ENCODE measurements around the gene GPSM1.

The GPSM1 gene

DNA sequence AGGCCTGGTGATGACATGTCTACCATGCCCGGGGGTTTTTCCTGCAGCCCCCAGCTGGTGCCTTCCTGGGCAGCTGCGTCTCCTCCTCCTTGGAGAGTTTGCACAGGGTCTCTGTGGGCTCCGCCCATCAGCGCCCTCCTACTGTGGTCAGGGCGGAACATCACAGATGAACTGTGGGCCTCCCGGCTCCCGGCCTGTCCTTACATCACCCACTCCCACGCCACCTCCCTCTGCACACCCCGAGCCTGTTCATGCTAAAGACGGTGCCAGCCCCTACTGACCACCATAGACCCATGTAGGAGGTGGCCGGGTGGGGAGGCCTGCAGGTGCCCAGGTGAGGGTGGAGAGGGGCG is 12.6 kb downstream of the GPSM1 start:
- TF ChIP-seq, protein P1, sequence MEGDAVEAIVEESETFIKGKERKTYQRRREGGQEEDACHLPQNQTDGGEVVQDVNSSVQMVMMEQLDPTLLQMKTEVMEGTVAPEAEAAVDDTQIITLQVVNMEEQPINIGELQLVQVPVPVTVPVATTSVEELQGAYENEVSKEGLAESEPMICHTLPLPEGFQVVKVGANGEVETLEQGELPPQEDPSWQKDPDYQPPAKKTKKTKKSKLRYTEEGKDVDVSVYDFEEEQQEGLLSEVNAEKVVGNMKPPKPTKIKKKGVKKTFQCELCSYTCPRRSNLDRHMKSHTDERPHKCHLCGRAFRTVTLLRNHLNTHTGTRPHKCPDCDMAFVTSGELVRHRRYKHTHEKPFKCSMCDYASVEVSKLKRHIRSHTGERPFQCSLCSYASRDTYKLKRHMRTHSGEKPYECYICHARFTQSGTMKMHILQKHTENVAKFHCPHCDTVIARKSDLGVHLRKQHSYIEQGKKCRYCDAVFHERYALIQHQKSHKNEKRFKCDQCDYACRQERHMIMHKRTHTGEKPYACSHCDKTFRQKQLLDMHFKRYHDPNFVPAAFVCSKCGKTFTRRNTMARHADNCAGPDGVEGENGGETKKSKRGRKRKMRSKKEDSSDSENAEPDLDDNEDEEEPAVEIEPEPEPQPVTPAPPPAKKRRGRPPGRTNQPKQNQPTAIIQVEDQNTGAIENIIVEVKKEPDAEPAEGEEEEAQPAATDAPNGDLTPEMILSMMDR (conservative IDR thresholded peaks at IDR 0.05; ENCODE audit: low read depth, low read length) = no peak
- no peak overlapping the region for H3K27ac ChIP-seq
- H4K20me1 ChIP-seq (ENCODE audit: insufficient read depth) = no peaks in the 10 kb centered on the region
- no peak overlapping the region for H3K4me3 ChIP-seq (IDR thresholded peaks at IDR 0.05; ENCODE audit: insufficient read depth, low read depth, low read length)
- no peak overlapping the region for H3K9ac ChIP-seq
- H3K79me2 ChIP-seq (ENCODE audit: insufficient read depth, low read depth) = no peaks in the 10 kb centered on the region
- peaks cover 68% of the 10 kb centered on the region for H3K27me3 ChIP-seq (ENCODE audit: insufficient read depth, low read depth)
- H3K4me1 ChIP-seq (ENCODE audit: low read depth, poor library complexity, severe bottlenecking) = peaks cover 5% of the 10 kb centered on the region
- H2AFZ ChIP-seq (ENCODE audit: low read depth) = no peak overlapping the region
- no peak overlapping the region for H3K4me2 ChIP-seq
- H3K36me3 ChIP-seq (ENCODE audit: insufficient read depth) = no peaks in the 10 kb centered on the region

DNA sequence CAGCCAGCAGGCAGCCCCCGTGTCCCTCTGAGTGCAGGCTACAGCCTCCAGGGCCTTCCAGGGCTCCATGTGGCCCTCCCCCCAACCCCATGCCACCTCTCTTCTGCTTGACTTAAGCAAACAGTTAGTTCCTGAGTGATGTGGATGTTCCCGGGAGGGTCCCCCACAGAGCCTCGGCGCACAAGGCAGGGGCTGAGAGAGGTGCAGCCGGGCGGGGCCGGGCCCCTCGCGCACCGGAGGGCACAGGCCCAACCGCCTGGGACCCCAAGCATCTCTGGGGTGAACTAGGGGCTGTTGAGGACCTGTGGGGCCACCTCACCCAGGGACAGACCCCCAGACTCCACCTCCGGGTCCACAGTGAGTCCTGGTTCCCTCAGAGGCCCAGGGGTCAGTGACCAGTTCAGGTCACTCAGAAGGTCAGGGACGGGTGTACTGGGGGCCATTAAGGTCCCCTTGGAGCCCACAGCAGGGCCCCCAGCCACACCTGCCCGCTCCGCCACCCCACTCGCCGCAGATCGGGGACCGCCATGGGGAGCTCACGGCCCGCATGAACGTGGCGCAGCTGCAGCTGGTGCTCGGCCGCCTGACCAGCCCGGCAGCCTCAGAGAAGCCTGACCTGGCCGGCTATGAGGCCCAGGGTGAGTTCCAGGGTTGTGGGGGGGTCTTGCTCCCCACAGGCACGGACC is 13.2 kb downstream of the GPSM1 start:
- Histone ChIP-seq H3K4me1 (ENCODE audit: low read depth, poor library complexity, severe bottlenecking) (peaks cover 5% of the 10 kb centered on the region), H3K27ac (no peak overlapping the region), H3K79me2 (ENCODE audit: insufficient read depth, low read depth) (no peaks in the 10 kb centered on the region), H2AFZ (ENCODE audit: low read depth) (no peak overlapping the region), H3K4me3 (IDR thresholded peaks at IDR 0.05; ENCODE audit: insufficient read depth, low read depth, low read length) (no peak overlapping the region), H3K4me2 (no peak overlapping the region), H4K20me1 (ENCODE audit: insufficient read depth) (no peaks in the 10 kb centered on the region), H3K9ac (no peak overlapping the region), H3K36me3 (ENCODE audit: insufficient read depth) (no peaks in the 10 kb centered on the region), H3K27me3 (ENCODE audit: insufficient read depth, low read depth) (peaks cover 67% of the 10 kb centered on the region)
- TF ChIP-seq, protein P1 (conservative IDR thresholded peaks at IDR 0.05; ENCODE audit: low read depth, low read length) = no peak

DNA sequence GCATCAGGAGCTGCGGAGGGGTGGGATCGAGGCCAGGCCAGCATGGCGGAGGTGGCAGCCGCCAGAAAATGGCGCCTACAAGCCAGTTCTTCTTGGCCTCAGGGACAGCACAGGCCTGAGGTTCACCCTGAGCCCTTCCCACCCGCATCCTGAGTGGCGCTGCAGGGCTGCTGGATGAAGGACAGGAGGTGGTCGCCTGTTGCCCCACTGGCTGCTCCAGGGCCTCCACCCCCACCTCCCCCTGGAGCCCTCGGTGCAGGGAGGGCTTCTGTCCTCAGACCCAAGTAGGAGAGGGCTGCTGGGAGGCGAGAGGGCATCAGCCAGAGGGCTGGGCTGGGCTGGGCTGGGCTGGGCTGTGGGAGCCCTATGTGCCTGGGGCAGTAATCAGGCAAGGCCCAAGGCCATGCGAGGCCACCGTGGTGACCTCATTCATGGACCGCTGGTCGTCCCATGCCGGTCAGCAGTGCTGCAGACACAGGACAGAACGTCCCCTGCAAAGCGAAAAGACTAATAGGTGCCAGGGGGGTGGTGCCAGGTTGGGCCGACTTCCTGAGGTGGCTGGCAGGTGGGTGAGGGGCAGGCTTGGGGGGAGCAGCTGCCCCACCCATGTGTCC is 13.8 kb downstream of the GPSM1 start:
- H3K79me2 ChIP-seq (ENCODE audit: insufficient read depth, low read depth) = no peaks in the 10 kb centered on the region
- H2AFZ ChIP-seq (ENCODE audit: low read depth) = no peak overlapping the region
- no peak overlapping the region for H3K27ac ChIP-seq
- H3K36me3 ChIP-seq (ENCODE audit: insufficient read depth) = no peaks in the 10 kb centered on the region
- peaks cover 5% of the 10 kb centered on the region for H3K4me1 ChIP-seq (ENCODE audit: low read depth, poor library complexity, severe bottlenecking)
- H3K27me3 ChIP-seq (ENCODE audit: insufficient read depth, low read depth) = peaks cover 67% of the 10 kb centered on the region
- no peak overlapping the region for H3K9ac ChIP-seq
- TF ChIP-seq, protein P1 (conservative IDR thresholded peaks at IDR 0.05; ENCODE audit: low read depth, low read length) = no peak
- no peaks in the 10 kb centered on the region for H4K20me1 ChIP-seq (ENCODE audit: insufficient read depth)
- H3K4me2 ChIP-seq = no peak overlapping the region
- no peak overlapping the region for H3K4me3 ChIP-seq (IDR thresholded peaks at IDR 0.05; ENCODE audit: insufficient read depth, low read depth, low read length)

DNA sequence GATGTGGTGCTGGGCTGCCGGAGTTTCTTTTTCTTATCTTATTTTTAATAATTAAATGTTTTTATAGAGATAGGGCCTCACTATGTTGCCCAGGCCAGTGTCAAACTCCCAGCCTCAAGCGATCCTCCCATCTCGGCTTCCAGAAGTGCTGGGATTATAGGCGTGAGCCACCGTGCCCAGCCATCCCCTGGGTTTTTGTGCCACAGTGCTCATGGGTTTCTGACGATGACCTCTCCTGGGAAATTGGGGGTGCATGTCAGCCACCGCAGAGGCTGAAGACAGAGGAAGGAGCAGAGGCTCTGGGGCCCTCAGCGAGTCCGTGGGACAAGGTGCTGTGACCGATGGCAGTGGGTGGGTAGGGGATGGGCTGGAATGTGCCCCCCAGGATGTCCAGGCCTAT is 14.4 kb downstream of the GPSM1 start:
- no peaks in the 10 kb centered on the region for H3K36me3 ChIP-seq (ENCODE audit: insufficient read depth)

More for the DNA sequence above, 14.4 kb downstream of the GPSM1 start:
- no peaks in the 10 kb centered on the region for H3K79me2 ChIP-seq (ENCODE audit: insufficient read depth, low read depth)
- H3K4me1 ChIP-seq (ENCODE audit: low read depth, poor library complexity, severe bottlenecking) = peaks cover 5% of the 10 kb centered on the region
- no peak overlapping the region for H3K9ac ChIP-seq
- H3K27me3 ChIP-seq (ENCODE audit: insufficient read depth, low read depth) = peaks cover 67% of the 10 kb centered on the region
- no peak overlapping the region for H3K4me2 ChIP-seq
- no peak overlapping the region for H2AFZ ChIP-seq (ENCODE audit: low read depth)
- no peak overlapping the region for H3K4me3 ChIP-seq (IDR thresholded peaks at IDR 0.05; ENCODE audit: insufficient read depth, low read depth, low read length)
- TF ChIP-seq, protein P1 (conservative IDR thresholded peaks at IDR 0.05; ENCODE audit: low read depth, low read length) = no peak
- no peaks in the 10 kb centered on the region for H4K20me1 ChIP-seq (ENCODE audit: insufficient read depth)
- no peak overlapping the region for H3K27ac ChIP-seq

All from KMS-11 (cell line).